ENCODE measurements around the gene SORD.
"Not testable (repeated sequence)": the region's sequence is repeated elsewhere in the genome, so short reads cannot be mapped to it uniquely, and the experiment has no call there.

DNA sequence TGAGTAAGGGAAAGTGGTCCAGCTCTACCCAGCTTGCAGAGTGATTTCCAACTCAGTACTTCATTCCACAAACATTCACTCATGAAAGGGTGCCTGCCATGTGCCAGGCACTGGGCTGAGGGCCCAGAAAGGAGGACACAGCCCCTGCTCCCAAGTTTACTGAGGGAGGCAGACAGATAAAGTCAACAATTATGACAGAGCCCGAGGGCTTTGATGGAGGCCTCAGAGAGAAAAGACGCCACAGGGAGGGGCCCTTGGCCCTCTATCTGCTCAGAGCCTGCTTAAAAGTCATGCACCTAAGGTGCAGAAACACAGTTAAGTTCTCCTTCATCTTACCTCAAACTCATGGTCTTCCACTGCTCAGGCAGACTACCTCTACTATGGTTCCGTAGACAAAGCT is 1.7 kb downstream of the SORD start:
- TF ChIP-seq, protein P1, sequence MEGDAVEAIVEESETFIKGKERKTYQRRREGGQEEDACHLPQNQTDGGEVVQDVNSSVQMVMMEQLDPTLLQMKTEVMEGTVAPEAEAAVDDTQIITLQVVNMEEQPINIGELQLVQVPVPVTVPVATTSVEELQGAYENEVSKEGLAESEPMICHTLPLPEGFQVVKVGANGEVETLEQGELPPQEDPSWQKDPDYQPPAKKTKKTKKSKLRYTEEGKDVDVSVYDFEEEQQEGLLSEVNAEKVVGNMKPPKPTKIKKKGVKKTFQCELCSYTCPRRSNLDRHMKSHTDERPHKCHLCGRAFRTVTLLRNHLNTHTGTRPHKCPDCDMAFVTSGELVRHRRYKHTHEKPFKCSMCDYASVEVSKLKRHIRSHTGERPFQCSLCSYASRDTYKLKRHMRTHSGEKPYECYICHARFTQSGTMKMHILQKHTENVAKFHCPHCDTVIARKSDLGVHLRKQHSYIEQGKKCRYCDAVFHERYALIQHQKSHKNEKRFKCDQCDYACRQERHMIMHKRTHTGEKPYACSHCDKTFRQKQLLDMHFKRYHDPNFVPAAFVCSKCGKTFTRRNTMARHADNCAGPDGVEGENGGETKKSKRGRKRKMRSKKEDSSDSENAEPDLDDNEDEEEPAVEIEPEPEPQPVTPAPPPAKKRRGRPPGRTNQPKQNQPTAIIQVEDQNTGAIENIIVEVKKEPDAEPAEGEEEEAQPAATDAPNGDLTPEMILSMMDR (IDR thresholded peaks at IDR 0.05; ENCODE audit: borderline replicate concordance, extremely low read depth, low read length, poor library complexity, severe bottlenecking), result not testable (repeated sequence)
- not testable (repeated sequence) for TF ChIP-seq EZH2 (IDR thresholded peaks at IDR 0.05; ENCODE audit: borderline replicate concordance, low read depth, low read length, severe bottlenecking)
